Panc1 (cell line): ENCODE data around the gene PSD4. TPM values are rescaled to one million over a fixed set of nuclear protein-coding genes. Genes with fewer than 3 reads are reported as not detected.
A peak's percentile ranks its signal among the peaks of the same experiment; 100 is the strongest.

Source experiments
- ATAC-seq: fragments of 200-7000 bp; cut with Tn5 transposase; 2 replicates; pipeline ENCODE4 v1.9.1; 2020; ENCODE audit warnings: mild to moderate bottlenecking, moderate library complexity
- BruUV-seq: library from RNA; stranded (reverse); fragments of 400-500 nt; replicated peaks from 2 replicates; lab custom pipeline; 2021; lab: Mats Ljungman, UMichigan
- CTCF ChIA-PET: fragments of 300-600 bp; sonication (Branson Sonifier 250); formaldehyde crosslinking; loops from one replicate; lab custom pipeline; 2022; ENCODE audit warnings: antibody characterized with exemption; lab: Charles Lee
- POLR2A ChIA-PET: fragments of 300-600 bp; sonication (Branson Sonifier 250); formaldehyde crosslinking; loops from one replicate; lab custom pipeline; 2022; ENCODE audit warnings: antibody characterized with exemption; lab: Charles Lee
- DNase-seq: peaks from one replicate; pipeline ENCODE4 v3.0.0-alpha.2; 2010; ENCODE audit warnings: low read depth, low spot score
- H3K27ac ChIP-seq: 2 replicates; pipeline ENCODE4 v1.5.1; 2011; ENCODE audit warnings: mild to moderate bottlenecking, low read length, inconsistent platforms
- H3K27me3 ChIP-seq: fragments of 200-500 bp; sonication (Bioruptor generic); 2 replicates; pipeline ENCODE4 v1.6.0; 2014; ENCODE audit warnings: low read length, inconsistent platforms; ENCODE audit not compliant: control insufficient read depth, insufficient read depth
- H3K36me3 ChIP-seq: fragments of 200-500 bp; sonication (Bioruptor generic); 2 replicates; pipeline ENCODE4 v1.5.1; 2014; ENCODE audit warnings: inconsistent platforms, mild to moderate bottlenecking, low read length, moderate library complexity; ENCODE audit not compliant: control insufficient read depth, insufficient read depth
- H3K4me1 ChIP-seq: 2 replicates; pipeline ENCODE4 v1.5.1; 2011; ENCODE audit warnings: inconsistent platforms, mild to moderate bottlenecking, low read length, moderate library complexity; ENCODE audit not compliant: control insufficient read depth, insufficient read depth
- H3K4me3 ChIP-seq, 2 experiments: 2 replicates each; pipeline ENCODE4 v1.5.1; 2011 to 2012; ENCODE audit warnings: low read depth in 2 of 2, low read length in 2 of 2, mild to moderate bottlenecking in 2 of 2, inconsistent platforms in 1 of 2, moderate library complexity in 1 of 2
- H3K9me3 ChIP-seq: fragments of 200-500 bp; sonication (Bioruptor generic); 2 replicates; pipeline ENCODE4 v1.5.1; 2014; ENCODE audit warnings: low read depth, mild to moderate bottlenecking, inconsistent platforms, low read length, moderate library complexity; ENCODE audit not compliant: control insufficient read depth, insufficient read depth
- TCF7L2 ChIP-seq: IDR thresholded peaks from 2 replicates; pipeline ENCODE4 v1.6.1; 2011; ENCODE audit warnings: mild to moderate bottlenecking, low read depth, low read length, inconsistent platforms
- in situ Hi-C: cut with HindIII; loops from 2 replicates; pipeline ENCODE4 v1.10.0; 2016; ENCODE audit warnings: low sequenced_read_pairs, low pct_unique_long_range_greater_than_20kb
- intact Hi-C: fragments of 100-400 bp; cut with micrococcal nuclease; formaldehyde crosslinking; loops from one replicate; pipeline ENCODE4 v1.10.0; 2022; ENCODE audit not compliant: unreplicated experiment
- total RNA-seq: library from RNA; stranded (reverse); gene quantifications from one replicate; pipeline ENCODE4 v1.2.1, GENCODE V29; 2021; ENCODE audit not compliant: unreplicated experiment
- TF ChIP-seq, protein P1 (sequence below), 2 experiments: IDR thresholded peaks; 2 replicates each; pipeline ENCODE4 v1.6.1; 2011 to 2012; ENCODE audit warnings: low read depth in 2 of 2, control low read depth in 1 of 2, low read length in 1 of 2, mild to moderate bottlenecking in 1 of 2, moderate library complexity in 1 of 2; ENCODE audit not compliant: insufficient read depth in 1 of 2
- TF ChIP-seq, protein P2 (sequence below): fragments of 450-650 bp; IDR thresholded peaks from 2 replicates; pipeline ENCODE4 v1.5.1; 2017; ENCODE audit warnings: mild to moderate bottlenecking

Gene PSD4
- total RNA-seq, 1 experiment from 2014 or later, result 3.6 TPM

DNA sequence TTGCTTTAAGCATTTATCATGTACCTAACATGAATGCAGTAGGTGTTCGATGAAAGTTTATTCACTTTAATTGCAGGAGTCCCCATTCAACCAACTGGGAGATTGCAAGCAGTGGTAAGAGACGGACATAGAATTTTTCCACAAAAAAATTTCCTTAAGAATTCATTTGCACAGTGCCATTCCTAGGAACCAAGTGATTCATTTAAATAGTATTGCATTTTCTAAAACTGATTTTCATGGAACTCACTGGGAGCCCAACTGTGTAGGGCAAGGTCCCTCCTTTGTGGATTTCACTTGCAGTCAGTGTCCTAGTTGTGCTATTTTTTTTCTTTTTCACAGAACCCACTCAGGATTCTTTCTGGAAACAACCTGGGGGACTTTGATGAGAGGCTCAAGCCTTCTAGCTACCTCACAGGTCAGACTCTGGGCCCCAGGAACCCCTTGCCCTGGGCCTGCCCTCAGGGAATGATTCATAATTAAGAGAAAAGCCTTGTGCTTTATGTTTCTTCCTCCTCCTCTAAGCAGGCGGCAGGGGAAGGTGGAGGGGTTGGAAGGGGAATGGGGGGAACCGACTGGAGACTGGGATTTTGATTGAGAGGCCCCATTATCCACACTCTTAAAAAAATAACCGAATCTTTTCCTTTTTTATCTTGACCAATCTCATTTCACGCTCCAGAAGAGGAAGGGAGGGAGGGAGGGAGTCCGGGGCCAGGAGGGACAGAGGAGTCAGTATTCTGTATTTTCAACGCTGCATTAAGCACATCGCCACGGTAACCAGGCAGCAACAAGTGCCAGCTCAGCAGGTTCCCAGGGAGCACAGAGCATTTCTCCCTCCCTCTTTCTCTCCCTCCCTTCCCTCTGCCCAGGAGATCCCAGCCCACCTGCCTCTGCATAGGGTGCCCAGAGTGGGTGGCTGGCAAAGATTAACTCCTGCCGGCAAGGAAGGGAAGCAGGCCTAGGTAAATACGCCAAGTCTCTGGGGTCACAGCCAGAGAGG, 51.8 kb downstream of the PSD4 start:
- no peaks in the 10 kb centered on the region for H3K9me3 ChIP-seq
- in situ Hi-C loops (no loop called here), intact Hi-C loops (no loop called here)
- DNase-seq (no peak), ATAC-seq (peak; percentile 52; the same call in 1 of the 2 replicates)
- H3K36me3 ChIP-seq, result no peaks in the 10 kb centered on the region
- no TSS peak for BruUV-seq
- H3K4me1 ChIP-seq, result peaks cover 3% of the 10 kb centered on the region; the same call in 1 of the 2 replicates
- H3K27ac ChIP-seq, result no peak overlapping the region
- H3K4me3 ChIP-seq, result no peak overlapping the region
- ChIA-PET POLR2A (no interaction called here), CTCF (no interaction called here)
- TF ChIP-seq, protein P1, sequence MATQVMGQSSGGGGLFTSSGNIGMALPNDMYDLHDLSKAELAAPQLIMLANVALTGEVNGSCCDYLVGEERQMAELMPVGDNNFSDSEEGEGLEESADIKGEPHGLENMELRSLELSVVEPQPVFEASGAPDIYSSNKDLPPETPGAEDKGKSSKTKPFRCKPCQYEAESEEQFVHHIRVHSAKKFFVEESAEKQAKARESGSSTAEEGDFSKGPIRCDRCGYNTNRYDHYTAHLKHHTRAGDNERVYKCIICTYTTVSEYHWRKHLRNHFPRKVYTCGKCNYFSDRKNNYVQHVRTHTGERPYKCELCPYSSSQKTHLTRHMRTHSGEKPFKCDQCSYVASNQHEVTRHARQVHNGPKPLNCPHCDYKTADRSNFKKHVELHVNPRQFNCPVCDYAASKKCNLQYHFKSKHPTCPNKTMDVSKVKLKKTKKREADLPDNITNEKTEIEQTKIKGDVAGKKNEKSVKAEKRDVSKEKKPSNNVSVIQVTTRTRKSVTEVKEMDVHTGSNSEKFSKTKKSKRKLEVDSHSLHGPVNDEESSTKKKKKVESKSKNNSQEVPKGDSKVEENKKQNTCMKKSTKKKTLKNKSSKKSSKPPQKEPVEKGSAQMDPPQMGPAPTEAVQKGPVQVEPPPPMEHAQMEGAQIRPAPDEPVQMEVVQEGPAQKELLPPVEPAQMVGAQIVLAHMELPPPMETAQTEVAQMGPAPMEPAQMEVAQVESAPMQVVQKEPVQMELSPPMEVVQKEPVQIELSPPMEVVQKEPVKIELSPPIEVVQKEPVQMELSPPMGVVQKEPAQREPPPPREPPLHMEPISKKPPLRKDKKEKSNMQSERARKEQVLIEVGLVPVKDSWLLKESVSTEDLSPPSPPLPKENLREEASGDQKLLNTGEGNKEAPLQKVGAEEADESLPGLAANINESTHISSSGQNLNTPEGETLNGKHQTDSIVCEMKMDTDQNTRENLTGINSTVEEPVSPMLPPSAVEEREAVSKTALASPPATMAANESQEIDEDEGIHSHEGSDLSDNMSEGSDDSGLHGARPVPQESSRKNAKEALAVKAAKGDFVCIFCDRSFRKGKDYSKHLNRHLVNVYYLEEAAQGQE (IDR thresholded peaks at IDR 0.05; ENCODE audit: insufficient read depth in 1 of 2, low read depth in 2 of 2, low read length in 1 of 2), result no peak
- no peak for TF ChIP-seq TCF7L2
- TF ChIP-seq, protein P2, sequence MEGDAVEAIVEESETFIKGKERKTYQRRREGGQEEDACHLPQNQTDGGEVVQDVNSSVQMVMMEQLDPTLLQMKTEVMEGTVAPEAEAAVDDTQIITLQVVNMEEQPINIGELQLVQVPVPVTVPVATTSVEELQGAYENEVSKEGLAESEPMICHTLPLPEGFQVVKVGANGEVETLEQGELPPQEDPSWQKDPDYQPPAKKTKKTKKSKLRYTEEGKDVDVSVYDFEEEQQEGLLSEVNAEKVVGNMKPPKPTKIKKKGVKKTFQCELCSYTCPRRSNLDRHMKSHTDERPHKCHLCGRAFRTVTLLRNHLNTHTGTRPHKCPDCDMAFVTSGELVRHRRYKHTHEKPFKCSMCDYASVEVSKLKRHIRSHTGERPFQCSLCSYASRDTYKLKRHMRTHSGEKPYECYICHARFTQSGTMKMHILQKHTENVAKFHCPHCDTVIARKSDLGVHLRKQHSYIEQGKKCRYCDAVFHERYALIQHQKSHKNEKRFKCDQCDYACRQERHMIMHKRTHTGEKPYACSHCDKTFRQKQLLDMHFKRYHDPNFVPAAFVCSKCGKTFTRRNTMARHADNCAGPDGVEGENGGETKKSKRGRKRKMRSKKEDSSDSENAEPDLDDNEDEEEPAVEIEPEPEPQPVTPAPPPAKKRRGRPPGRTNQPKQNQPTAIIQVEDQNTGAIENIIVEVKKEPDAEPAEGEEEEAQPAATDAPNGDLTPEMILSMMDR, result no peak
- H3K27me3 ChIP-seq, result no peaks in the 10 kb centered on the region

DNA sequence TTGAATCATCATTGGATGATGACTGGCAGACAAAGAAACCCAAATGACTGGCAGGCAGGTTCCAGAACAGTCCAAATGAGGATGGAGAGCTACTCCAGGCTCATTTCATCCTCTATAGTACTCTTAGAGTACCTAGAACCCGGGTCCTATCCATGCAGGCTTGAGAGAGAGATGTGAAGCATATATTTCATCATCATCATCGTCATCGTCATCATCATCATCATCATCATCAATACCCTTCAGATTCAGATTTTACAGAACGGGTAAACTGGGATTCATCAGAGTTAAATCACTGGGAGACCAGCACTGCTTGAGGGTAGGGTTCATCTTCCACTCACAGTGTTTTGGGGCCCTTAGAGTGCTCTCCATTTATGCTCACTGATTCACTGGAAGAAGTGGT, 52.7 kb downstream of the PSD4 start:
- Histone ChIP-seq H3K27ac (no peak overlapping the region), H3K27me3 (no peaks in the 10 kb centered on the region), H3K9me3 (no peaks in the 10 kb centered on the region), H3K4me3 (no peak overlapping the region), H3K36me3 (no peaks in the 10 kb centered on the region), H3K4me1 (peaks cover 3% of the 10 kb centered on the region; the same call in 1 of the 2 replicates)
- ATAC-seq (no peak), DNase-seq (no peak)
- no TSS peak for BruUV-seq
- in situ Hi-C loops, result no loop called here
- ChIA-PET POLR2A (no interaction called here), CTCF (interaction anchor here (0.7 kb wide), 1 partner anchor 10 kb away, joined by 3 read pairs; no protein-coding TSS in a partner anchor)
- TF ChIP-seq, protein P2, result no peak
- intact Hi-C loops, result no loop called here
